Adipose tissue (tissue), 3 donors: ENCODE data around the gene RAB7B. TPM values are rescaled to one million over a fixed set of nuclear protein-coding genes. Genes with fewer than 3 reads are reported as not detected.

Experiments
- H3K27ac ChIP-seq: one replicate; pipeline ENCODE4 v1.5.1; 2013; ENCODE audit warnings: low read depth, low read length
- WGBS, 3 donors: extraction: QIAGEN DNeasy Blood & Tissue Kit; methylation state at CpG; one replicate each; pipeline ENCODE4 v1.1.7; 2013; 5-methylcytosine and 5-hydroxymethylcytosine counted together
- polyA plus RNA-seq, 3 donors: library from polyadenylated mRNA; stranded (reverse); fragments of 200-250 nt; gene quantifications; one replicate each; pipeline ENCODE4 v1.2.3, GENCODE V29; 2013
- donor health status: healthy with polysubstance abuse.
- donor health status: Bipolar disorder and iron deficiency.
- donor health status: healthy.

RAB7B gene
- polyA plus RNA-seq, 3 donors, result 0.54 to 6.4 (median 5.5) TPM

DNA sequence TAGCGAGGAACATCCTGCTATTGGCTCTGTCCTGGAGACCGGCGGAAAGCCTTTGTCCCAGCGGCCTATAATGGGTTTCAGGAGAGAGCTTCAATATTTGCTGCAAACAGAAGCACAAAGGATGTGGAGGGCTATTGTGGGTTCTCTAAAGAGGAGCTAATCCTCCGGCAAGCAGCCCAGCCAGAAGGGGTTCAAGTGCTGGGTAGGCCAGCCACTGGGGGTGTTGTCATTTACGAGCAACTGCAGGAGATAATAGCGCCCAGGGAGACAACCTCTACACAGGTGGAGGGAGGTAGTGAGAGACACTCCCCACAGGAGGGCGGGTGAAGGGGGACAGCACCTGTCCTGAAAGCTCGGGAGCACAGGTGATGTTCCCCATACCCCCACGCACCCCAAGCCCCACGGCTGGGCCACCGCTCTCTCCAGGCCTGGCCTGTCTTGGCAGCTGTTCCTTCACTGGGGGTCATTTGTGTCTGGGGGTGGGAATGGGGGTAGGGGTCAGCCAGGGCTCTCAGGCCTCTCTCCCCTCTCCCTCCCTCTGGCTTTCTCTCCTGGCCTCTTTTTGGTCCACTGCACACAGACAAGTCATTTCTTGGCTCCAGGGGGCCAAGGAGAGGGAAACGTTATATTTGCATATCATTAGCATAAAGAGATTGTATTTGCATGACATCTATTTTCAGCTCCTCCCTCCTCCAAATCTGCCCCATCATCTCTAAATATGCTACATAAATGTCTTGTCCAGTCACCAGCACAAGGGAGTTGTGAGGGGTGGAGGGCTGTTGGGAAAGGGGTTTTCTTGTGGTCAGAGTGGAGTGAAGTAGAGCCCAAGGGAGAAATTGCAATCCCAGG is 37.9 kb downstream of the RAB7B start:
- 84 to 89% (median 89%) methylated on average over 12 to 13 of the region's 13 CpGs for WGBS, 3 donors

GRCh38 chr1:205963352-205964155 is 39.6 kb downstream of the RAB7B start:
- no peak overlapping the region for H3K27ac ChIP-seq
- 79 to 94% (median 82%) methylated on average over 16 of the region's 16 CpGs for WGBS, 3 donors

More for the DNA sequence above, 37.9 kb downstream of the RAB7B start:
- H3K27ac ChIP-seq, result no peak overlapping the region

DNA sequence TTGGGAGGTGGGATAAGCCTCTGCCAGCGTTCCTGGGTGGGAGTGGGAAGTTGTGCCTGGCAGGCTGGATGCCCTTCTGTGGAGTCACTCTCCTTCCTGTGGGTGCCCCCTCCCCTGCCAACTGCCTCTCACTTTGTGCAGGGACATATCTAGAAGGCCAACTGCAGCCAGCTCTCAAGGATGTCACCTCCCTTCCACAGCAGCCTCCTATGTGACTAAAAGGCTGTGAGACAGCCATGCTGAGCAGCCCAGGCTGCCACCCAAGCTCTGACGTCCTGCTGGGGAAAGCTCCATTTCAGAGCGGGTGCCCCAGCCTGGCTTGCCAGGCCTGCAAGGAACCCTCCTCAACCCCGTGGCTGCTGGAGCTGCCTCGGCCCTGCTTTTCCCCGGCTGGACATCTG is 40.4 kb downstream of the RAB7B start:
- WGBS, 3 donors, result 81 to 84% (median 82%) methylated on average over 6 of the region's 6 CpGs
- no peak overlapping the region for H3K27ac ChIP-seq

GRCh38 chr1:205961991-205962820 is 41.0 kb downstream of the RAB7B start:
- 32 to 71% (median 35%) methylated on average over 9 of the region's 9 CpGs for WGBS, 3 donors
- no peak overlapping the region for H3K27ac ChIP-seq

- 15 to 68% (median 27%) methylated on average over 2 of the region's 2 CpGs for WGBS, 3 donors
- H3K27ac ChIP-seq, result no peak overlapping the region
Measured at GRCh38 chr1:205961405-205961804, 41.8 kb downstream of the RAB7B start.

DNA sequence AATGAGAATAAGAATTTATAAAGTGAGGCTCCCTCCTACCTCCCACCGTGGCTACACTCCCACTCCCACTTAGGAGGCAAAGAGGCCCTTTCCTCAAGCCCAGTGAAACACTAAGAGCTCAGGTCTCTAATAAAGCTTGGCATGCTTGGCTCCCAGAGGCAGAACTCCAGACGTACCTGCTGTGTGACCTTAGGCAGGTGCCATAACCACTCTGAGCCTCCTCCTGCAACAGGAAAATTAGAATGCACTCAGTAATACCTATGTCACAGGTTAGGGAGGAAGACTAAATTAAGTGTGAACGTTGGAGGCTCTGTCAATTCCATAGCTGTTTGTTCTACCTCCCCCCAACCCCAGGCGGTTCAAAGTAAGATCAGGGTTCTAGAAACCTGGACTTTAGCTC is 43.4 kb downstream of the RAB7B start:
- WGBS, 3 donors, result 81 to 92% (median 84%) methylated on average over 4 of the region's 4 CpGs

GRCh38 chr1:205955499-205955898 is 47.7 kb downstream of the RAB7B start:
- H3K27ac ChIP-seq, result no peak overlapping the region
- WGBS, 3 donors, result 67 to 79% (median 76%) methylated on average over 1 of the region's 1 CpG

More for the DNA sequence above, 43.4 kb downstream of the RAB7B start:
- H3K27ac ChIP-seq, result no peak overlapping the region

GRCh38 chr1:205954819-205955404 is 48.3 kb downstream of the RAB7B start:
- WGBS, 3 donors, result 41 to 84% (median 77%) methylated on average over 11 of the region's 11 CpGs
- H3K27ac ChIP-seq, result no peak overlapping the region

GRCh38 chr1:205951746-205952145 is 51.4 kb downstream of the RAB7B start:
- H3K27ac ChIP-seq, result no peak overlapping the region
- 70 to 85% (median 81%) methylated on average over 1 of the region's 1 CpG for WGBS, 3 donors

GRCh38 chr1:205950826-205951549 is 52.2 kb downstream of the RAB7B start:
- H3K27ac ChIP-seq, result no peak overlapping the region
- WGBS, 3 donors, result 73 to 94% (median 75%) methylated on average over 7 of the region's 7 CpGs

- WGBS, 3 donors, result 37 to 83% (median 69%) methylated on average over 8 of the region's 8 CpGs
- H3K27ac ChIP-seq, result no peak overlapping the region
Measured at GRCh38 chr1:205950280-205950679, 52.9 kb downstream of the RAB7B start.

- 45 to 90% (median 90%) methylated on average over 1 of the region's 1 CpG for WGBS, 3 donors
- no peak overlapping the region for H3K27ac ChIP-seq
Measured at GRCh38 chr1:205949753-205950152, 53.4 kb downstream of the RAB7B start.

DNA sequence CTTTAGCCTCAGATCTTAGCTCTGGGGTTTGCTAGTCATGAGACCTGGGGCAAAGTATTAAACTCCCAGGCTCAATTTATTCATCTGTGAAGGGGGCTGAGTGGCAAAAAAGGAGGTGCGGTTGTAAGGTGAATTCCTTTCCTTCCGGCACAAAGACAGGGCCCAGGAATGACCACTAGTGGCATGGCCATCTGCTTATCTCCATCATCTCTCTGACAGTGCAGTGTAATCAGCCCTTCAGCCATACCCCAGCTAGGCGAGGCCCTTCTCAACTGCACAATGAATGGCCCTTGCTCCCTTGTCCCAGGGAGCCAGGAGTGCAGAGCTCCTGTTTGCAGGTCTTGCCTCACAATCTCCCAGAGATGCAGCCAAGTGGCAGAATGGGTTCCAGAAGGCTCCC is 54.3 kb downstream of the RAB7B start:
- no peak overlapping the region for H3K27ac ChIP-seq
- WGBS, 3 donors, result 92 to 94% (median 93%) methylated on average over 3 of the region's 3 CpGs

GRCh38 chr1:205948039-205948438 is 55.2 kb downstream of the RAB7B start:
- H3K27ac ChIP-seq, result no peak overlapping the region
- 78 to 82% (median 81%) methylated on average over 4 of the region's 4 CpGs for WGBS, 3 donors

DNA sequence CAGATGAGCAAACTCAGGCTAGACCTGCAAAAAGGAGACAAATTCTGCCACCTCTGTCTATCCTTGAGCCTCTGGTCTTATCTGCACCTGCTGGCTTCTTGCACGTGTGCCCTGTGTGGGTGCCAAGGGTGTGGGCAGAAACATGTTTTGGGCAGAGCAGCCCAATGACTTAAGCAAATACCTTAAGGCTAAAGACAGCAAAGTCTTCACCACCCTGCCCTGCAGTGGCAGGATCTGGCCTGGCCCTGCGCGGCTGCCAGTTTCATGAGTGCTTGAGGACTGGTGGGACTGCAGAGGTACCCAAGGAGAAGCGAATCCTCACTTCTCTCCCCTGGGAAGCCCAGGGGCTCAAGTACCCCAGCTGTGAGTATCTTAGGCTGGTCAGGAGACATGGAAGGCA is 56.2 kb downstream of the RAB7B start:
- H3K27ac ChIP-seq, result no peak overlapping the region
- 71 to 82% (median 77%) methylated on average over 4 of the region's 4 CpGs for WGBS, 3 donors

- WGBS, 3 donors, result 89 to 91% (median 89%) methylated on average over 3 of the region's 3 CpGs
- H3K27ac ChIP-seq, result no peak overlapping the region
Measured at GRCh38 chr1:205945069-205945468, 58.1 kb downstream of the RAB7B start.

DNA sequence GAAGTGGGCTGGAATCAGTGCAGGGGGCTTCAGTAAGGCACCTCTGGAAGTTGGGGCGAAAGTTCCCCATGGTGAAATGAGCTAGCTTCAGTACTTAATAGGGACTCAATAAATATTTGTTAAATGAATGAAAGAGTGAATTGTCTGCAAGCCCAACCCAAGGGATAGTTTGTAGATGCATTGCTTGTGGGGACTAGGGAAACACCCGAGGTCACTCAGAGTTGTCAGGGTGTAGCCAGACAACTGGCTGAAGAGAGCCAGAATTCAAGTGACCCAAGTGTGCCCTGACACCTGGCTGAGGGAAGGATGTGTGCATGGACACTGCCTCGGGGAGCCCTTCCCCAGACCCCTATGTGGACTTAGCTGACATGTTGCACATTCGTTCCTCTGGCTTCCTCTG is 58.7 kb downstream of the RAB7B start:
- H3K27ac ChIP-seq, result no peak overlapping the region
- WGBS, 3 donors, result 77 to 93% (median 79%) methylated on average over 4 of the region's 4 CpGs

DNA sequence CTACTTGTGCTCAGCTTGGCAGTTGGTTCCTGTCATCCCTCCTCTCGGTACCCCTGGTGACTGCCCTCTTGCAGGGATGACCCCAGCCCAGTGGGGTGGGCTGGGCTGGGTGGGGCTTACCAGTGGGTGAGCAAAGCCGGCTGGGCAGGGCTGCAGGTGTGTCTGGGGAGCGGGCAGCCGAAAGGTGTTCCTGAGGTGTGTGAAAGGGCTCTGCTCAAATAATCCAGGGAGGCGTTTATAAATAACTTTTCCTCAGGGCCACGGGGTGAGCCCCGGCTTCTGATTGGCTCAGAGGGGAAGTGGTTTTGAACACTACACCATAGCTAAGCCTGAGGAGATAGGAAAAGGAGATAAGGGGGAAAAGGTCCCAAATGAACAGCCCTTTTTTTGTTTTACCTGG is 60.0 kb downstream of the RAB7B start, which contains the start of gene SLC26A9:
TSS of gene SLC26A9 (minus strand) at position 212 of the 400 bp plus-strand sequence. CDS start 7,636 bp downstream, outside the sequence.
- WGBS, 3 donors, result 48 to 61% (median 54%) methylated on average over 7 of the region's 7 CpGs
- no peak within 1 kb of the TSS for H3K27ac ChIP-seq
